T-cell (primary cell): ENCODE measurements around the gene GPR146. TPM values are rescaled to one million over a fixed set of nuclear protein-coding genes. Genes with fewer than 3 reads are reported as not detected.
A peak's percentile ranks its signal among the peaks of the same experiment; 100 is the strongest.

ENCODE experiments used
- ATAC-seq, 4 experiments: fragments of 200-7000 bp in 3 of 4; fragments of 150-1000 bp in 1 of 4; cut with Tn5 transposase; replicated peaks in 1 of 4; 1 replicate in 3 of 4; 2 replicates in 1 of 4; pipeline ENCODE4 v1.10.0; 2021; ENCODE audit warnings: moderate library complexity in 3 of 4, mild to moderate bottlenecking in 2 of 4, moderate number of reproducible peaks in 1 of 4
- CTCF ChIA-PET, 2 donors: fragments of 300-600 bp; sonication (Branson Sonifier 250); formaldehyde crosslinking; loops; one replicate each; lab custom pipeline; 2022; ENCODE audit warnings: antibody characterized with exemption in 2 of 2; lab: Charles Lee
- POLR2A ChIA-PET, 2 donors: fragments of 300-600 bp; sonication (Branson Sonifier 250); formaldehyde crosslinking; loops; one replicate each; lab custom pipeline; 2022; ENCODE audit warnings: antibody characterized with exemption in 2 of 2; lab: Charles Lee
- DNase-seq, 35 experiments: peaks; one replicate each; pipeline versions ENCODE4 v3.0.0 to v3.0.0-alpha.2; 2013 to 2023
- H3K27ac ChIP-seq: one replicate; pipeline ENCODE4 v1.5.1; 2013; ENCODE audit warnings: low read length
- H3K27me3 ChIP-seq, 2 experiments: replicated peaks in 1 of 2; 1 replicate in 1 of 2; 2 replicates in 1 of 2; pipeline versions ENCODE4 v1.6.1 to v1.7.0; 2013; ENCODE audit warnings: low read length in 1 of 2, mixed read lengths in 1 of 2; ENCODE audit not compliant: control insufficient read depth in 2 of 2, insufficient read depth in 2 of 2; ENCODE audit errors: extremely low read depth in 1 of 2
- H3K36me3 ChIP-seq, 2 donors: 1 replicate in 1 of 2; 2 replicates in 1 of 2; pipeline versions ENCODE4 v1.6.1 to v1.7.0; 2013; ENCODE audit warnings: low read length in 1 of 2; ENCODE audit not compliant: control insufficient read depth in 2 of 2, insufficient read depth in 1 of 2; ENCODE audit errors: extremely low read depth in 1 of 2
- H3K4me1 ChIP-seq, 2 experiments: 1 replicate in 1 of 2; 2 replicates in 1 of 2; pipeline versions ENCODE4 v1.6.1 to v1.7.0; 2013; ENCODE audit warnings: low read length in 2 of 2, mixed read lengths in 1 of 2; ENCODE audit not compliant: insufficient read depth in 2 of 2, control insufficient read depth in 1 of 2; ENCODE audit errors: extremely low read depth in 1 of 2
- H3K4me3 ChIP-seq, 2 donors: 1 replicate in 1 of 2; 2 replicates in 1 of 2; pipeline versions ENCODE4 v1.5.1 to v1.7.0; 2013; ENCODE audit warnings: mild to moderate bottlenecking in 2 of 2, low read length in 1 of 2, moderate library complexity in 1 of 2; ENCODE audit not compliant: control insufficient read depth in 1 of 2; ENCODE audit errors: extremely low read depth in 1 of 2
- H3K9me3 ChIP-seq: 2 replicates; pipeline ENCODE4 v1.7.0; 2013
- H3K27ac Mint-ChIP-seq, 2 donors: one replicate each; pipeline ENCODE4 v1.8.0; 2020 to 2021; ENCODE audit warnings: mild to moderate bottlenecking in 2 of 2, mixed read lengths in 2 of 2
- H3K27me3 Mint-ChIP-seq, 2 donors: one replicate each; pipeline ENCODE4 v1.8.0; 2021 to 2022; ENCODE audit warnings: mixed read lengths in 2 of 2
- H3K36me3 Mint-ChIP-seq: one replicate; pipeline ENCODE4 v1.8.0; 2021; ENCODE audit warnings: mixed read lengths
- H3K4me1 Mint-ChIP-seq, 3 donors: one replicate each; pipeline ENCODE4 v1.8.0; 2020 to 2022; ENCODE audit warnings: mixed read lengths in 3 of 3, mild to moderate bottlenecking in 1 of 3
- H3K4me3 Mint-ChIP-seq, 3 donors: one replicate each; pipeline ENCODE4 v1.8.0; 2020 to 2022; ENCODE audit warnings: mild to moderate bottlenecking in 3 of 3, mixed read lengths in 3 of 3, moderate library complexity in 3 of 3
- H3K9me3 Mint-ChIP-seq, 3 donors: one replicate each; pipeline ENCODE4 v1.8.0; 2020 to 2022; ENCODE audit warnings: mixed read lengths in 3 of 3
- WGBS: methylation state at CpG from one replicate; pipeline ENCODE4 v1.1.5; 2013; ENCODE audit warnings: missing lambda C conversion rate; ENCODE audit not compliant: insufficient coverage; 5-methylcytosine and 5-hydroxymethylcytosine counted together
- total RNA-seq, 35 experiments: library from RNA in 6 of 35; stranded (reverse) in 6 of 35; fragments of 120-200 nt in 1 of 35; gene quantifications; one replicate each; pipeline versions ENCODE4 v1.2.1 to v1.2.4 and lab custom pipeline; 2013 to 2026

GPR146 gene
- total RNA-seq, 5 donors from 2014 or later (not counting 1 experiment from before 2014, with no cell fraction given) = 11.9 to 14.7 (median 13.0) TPM

DNA sequence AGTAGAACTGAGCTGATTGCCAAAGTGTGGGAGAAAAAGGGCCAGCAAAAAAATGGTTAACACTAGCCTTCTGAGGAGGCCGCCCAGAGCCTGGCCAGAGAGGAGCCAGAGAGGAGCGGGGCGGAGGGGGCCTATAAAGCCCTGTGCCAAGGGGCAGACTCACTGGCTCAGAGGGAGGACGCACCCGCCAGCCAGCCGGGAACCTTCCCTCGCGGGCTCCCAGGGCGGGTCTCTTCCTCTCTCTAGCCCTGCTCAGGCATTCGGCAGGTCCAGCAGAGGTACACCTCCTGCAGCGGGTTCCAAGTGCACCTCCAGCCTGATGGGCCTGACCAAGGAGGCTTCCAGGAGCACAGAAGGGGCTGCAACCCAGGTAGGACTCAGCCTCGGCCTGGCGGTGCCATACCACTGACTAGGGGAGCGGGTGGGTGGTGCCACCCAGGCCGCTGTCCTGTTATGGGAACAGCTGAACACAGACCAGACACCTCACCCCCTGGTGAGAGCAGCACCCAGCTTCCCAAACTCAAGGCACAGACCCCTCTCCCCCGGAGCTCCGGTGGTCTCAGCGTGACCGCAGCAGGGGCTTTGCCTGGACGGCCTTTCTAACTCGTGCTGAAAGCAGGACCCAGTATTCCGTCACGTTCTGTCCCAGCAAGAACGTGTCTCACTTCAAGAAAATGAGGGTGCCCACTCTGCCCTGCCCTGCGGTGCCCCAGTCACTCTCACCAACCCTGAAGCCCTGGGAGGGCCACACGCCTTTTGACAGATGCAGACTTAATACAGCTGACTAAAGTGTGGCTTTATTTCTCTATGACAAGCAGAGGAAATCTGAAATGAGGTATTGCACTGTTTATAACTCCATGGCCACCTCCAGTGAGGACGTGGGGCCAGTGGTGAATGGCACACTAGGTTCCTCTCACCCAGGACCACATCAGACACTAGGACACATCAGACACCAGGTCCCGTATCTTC, 43.9 kb downstream of the GPR146 start, which contains the start of gene GPER1:
Gene GPER1 (plus strand): TSS at position 162 of the 969 bp plus-strand sequence. CDS start 3,616 bp downstream, outside the sequence.
- H3K27ac ChIP-seq = no peak within 1 kb of the TSS
- CTCF ChIA-PET = no interaction called here
- H3K27ac Mint-ChIP-seq = peak within 1 kb of the TSS in 1 of 2 donors; percentile 48

DNA sequence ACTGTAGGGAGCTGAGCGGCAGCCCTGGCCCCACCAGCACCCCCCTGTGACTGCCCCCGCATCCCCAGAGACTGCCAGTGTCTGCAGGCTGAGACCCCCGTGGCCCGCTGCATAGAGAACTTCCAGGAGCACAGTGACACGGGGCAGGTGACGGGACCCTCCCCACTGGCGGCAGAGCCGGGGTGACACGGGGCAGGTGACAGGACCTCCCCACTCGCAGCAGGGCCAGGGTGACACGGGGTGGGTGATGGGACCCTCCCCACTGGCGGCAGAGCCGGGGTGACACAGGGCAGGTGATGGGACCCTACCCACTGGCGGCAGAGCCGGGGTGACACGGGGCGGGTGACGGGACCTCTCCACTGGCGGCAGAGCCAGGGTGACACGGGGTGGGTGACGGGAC, 45.9 kb downstream of the GPR146 start:
- no peak for DNase-seq
- Mint-ChIP-seq H3K27me3 (no peaks in the 10 kb centered on the region), H3K27ac (no peak overlapping the region), H3K36me3 (peaks cover 7% of the 10 kb centered on the region), H3K9me3 (no peaks in the 10 kb centered on the region), H3K4me3 (no peak overlapping the region), H3K4me1 (peaks cover 9 to 15% (median 10%) of the 10 kb centered on the region in 3 donors)
- no peaks in the 10 kb centered on the region for H3K27me3 ChIP-seq
- WGBS = 96% methylated on average over 17 of the region's 21 CpGs
- H3K36me3 ChIP-seq = peaks cover 0 to 5% of the 10 kb centered on the region in 2 donors
- no peak overlapping the region for H3K27ac ChIP-seq
- H3K4me1 ChIP-seq = peaks cover 4 to 12% of the 10 kb centered on the region in 2 experiments
- CTCF ChIA-PET = no interaction called here
- no peak overlapping the region for H3K4me3 ChIP-seq
- no peak for ATAC-seq
- POLR2A ChIA-PET = no interaction called here
- no peaks in the 10 kb centered on the region for H3K9me3 ChIP-seq

More for the DNA sequence above, 43.9 kb downstream of the GPR146 start, which contains the start of gene GPER1:
- Mint-ChIP-seq H3K4me1 (peaks cover 9 to 15% (median 10%) of the 10 kb centered on the region in 3 donors), H3K9me3 (no peaks in the 10 kb centered on the region), H3K27me3 (no peaks in the 10 kb centered on the region), H3K36me3 (peaks cover 7% of the 10 kb centered on the region), H3K4me3 (peak within 1 kb of the TSS; percentile 65 to 73 (median 69))
- DNase-seq = no peak
- Histone ChIP-seq H3K4me3 (peak within 1 kb of the TSS; percentile 28 to 62), H3K36me3 (peaks cover 0 to 5% of the 10 kb centered on the region in 2 donors), H3K27me3 (no peaks in the 10 kb centered on the region), H3K4me1 (peaks cover 4 to 12% of the 10 kb centered on the region in 2 experiments), H3K9me3 (no peaks in the 10 kb centered on the region)
- WGBS = 93% methylated on average over 21 of the region's 28 CpGs
- no peak for ATAC-seq
- POLR2A ChIA-PET = no interaction called here

DNA sequence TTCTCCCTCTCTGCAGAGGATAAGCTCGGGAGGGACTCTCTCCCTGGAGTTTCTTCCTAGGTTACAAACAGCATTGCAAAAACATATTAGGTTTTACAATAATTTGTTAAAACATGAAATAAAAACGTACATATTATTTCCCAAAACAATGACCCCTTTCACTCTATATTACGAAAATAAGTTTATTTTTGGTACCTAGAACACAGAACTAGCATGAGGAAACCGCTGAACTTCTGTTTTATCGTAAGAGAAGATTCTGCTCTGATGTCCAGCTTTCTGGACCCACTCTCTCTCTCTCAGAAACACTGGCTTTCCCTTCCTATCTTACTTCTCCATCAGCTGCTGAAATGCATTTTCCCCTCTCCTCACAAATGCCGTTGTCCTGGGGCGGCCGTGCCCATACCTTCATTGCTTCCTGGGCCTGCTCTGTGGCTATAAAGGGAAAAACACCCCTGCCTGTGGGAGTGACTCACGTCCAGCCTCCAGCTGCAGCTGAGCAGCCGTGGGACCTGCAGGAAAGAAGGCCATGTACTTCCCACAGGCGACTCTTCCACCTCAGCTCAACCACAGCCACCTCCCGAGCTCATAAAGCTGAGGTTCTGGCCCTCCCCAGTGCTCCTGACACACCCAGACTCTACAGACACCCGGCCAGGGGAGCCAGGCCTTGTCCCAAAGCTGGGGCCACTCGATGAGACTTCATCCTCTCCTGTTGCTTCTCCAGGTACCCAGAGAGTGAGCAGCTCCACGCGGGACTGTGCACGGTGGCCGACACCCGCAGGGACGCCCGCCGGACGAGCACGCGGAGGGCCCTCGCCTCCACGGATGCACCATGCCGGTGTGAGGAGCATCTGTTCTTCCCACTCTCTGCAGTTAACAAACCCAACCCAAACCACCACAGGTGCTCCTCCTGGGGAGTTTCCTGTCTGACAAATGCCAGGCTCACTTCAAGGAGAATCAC, 46.6 kb downstream of the GPR146 start:
- Mint-ChIP-seq H3K9me3 (no peaks in the 10 kb centered on the region), H3K27me3 (no peaks in the 10 kb centered on the region), H3K27ac (no peak overlapping the region), H3K36me3 (peaks cover 7% of the 10 kb centered on the region), H3K4me1 (peaks cover 9 to 15% (median 10%) of the 10 kb centered on the region in 3 donors), H3K4me3 (no peak overlapping the region)
- peaks cover 4 to 12% of the 10 kb centered on the region in 2 experiments for H3K4me1 ChIP-seq
- H3K36me3 ChIP-seq = peaks cover 0 to 5% of the 10 kb centered on the region in 2 donors
- ChIA-PET CTCF (no interaction called here), POLR2A (no interaction called here)
- no peak overlapping the region for H3K27ac ChIP-seq
- DNase-seq = no peak
- H3K4me3 ChIP-seq = no peak overlapping the region
- ATAC-seq = no peak
- H3K27me3 ChIP-seq = no peaks in the 10 kb centered on the region
- no peaks in the 10 kb centered on the region for H3K9me3 ChIP-seq
- WGBS = 71% methylated on average over 11 of the region's 28 CpGs

DNA sequence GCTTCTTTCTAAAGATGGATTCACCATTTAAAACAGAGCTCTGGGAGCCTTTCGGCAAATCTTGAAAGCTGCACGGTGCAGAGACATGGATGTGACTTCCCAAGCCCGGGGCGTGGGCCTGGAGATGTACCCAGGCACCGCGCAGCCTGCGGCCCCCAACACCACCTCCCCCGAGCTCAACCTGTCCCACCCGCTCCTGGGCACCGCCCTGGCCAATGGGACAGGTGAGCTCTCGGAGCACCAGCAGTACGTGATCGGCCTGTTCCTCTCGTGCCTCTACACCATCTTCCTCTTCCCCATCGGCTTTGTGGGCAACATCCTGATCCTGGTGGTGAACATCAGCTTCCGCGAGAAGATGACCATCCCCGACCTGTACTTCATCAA, 47.3 kb downstream of the GPR146 start:
- no peaks in the 10 kb centered on the region for H3K9me3 Mint-ChIP-seq
- peaks cover 2 to 9% of the 10 kb centered on the region in 2 experiments for H3K4me1 ChIP-seq
- H3K4me1 Mint-ChIP-seq = peaks cover 9 to 11% (median 9%) of the 10 kb centered on the region in 3 donors
- H3K36me3 ChIP-seq = peaks cover 0 to 5% of the 10 kb centered on the region in 2 donors
- H3K4me3 ChIP-seq = no peak overlapping the region
- ChIA-PET POLR2A (no interaction called here), CTCF (no interaction called here)
- H3K36me3 Mint-ChIP-seq = peaks cover 7% of the 10 kb centered on the region
- ATAC-seq = no peak
- DNase-seq = no peak
- no peaks in the 10 kb centered on the region for H3K9me3 ChIP-seq
- WGBS = 98% methylated on average over 14 of the region's 18 CpGs
- H3K27me3 Mint-ChIP-seq = no peaks in the 10 kb centered on the region
- no peaks in the 10 kb centered on the region for H3K27me3 ChIP-seq
- no peak overlapping the region for H3K27ac ChIP-seq
- no peak overlapping the region for H3K4me3 Mint-ChIP-seq
- H3K27ac Mint-ChIP-seq = no peak overlapping the region

DNA sequence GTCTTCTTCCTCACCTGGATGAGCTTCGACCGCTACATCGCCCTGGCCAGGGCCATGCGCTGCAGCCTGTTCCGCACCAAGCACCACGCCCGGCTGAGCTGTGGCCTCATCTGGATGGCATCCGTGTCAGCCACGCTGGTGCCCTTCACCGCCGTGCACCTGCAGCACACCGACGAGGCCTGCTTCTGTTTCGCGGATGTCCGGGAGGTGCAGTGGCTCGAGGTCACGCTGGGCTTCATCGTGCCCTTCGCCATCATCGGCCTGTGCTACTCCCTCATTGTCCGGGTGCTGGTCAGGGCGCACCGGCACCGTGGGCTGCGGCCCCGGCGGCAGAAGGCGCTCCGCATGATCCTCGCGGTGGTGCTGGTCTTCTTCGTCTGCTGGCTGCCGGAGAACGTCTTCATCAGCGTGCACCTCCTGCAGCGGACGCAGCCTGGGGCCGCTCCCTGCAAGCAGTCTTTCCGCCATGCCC, 47.9 kb downstream of the GPR146 start:
- no peak for ATAC-seq
- no peaks in the 10 kb centered on the region for H3K9me3 ChIP-seq
- Mint-ChIP-seq H3K4me1 (peaks cover 5 to 6% (median 5%) of the 10 kb centered on the region in 3 donors), H3K27me3 (no peaks in the 10 kb centered on the region), H3K36me3 (peaks cover 9% of the 10 kb centered on the region), H3K4me3 (no peak overlapping the region), H3K27ac (no peak overlapping the region), H3K9me3 (no peaks in the 10 kb centered on the region)
- H3K27me3 ChIP-seq = no peaks in the 10 kb centered on the region
- H3K36me3 ChIP-seq = peaks cover 0 to 5% of the 10 kb centered on the region in 2 donors
- peaks cover 0 to 3% of the 10 kb centered on the region in 2 experiments for H3K4me1 ChIP-seq
- ChIA-PET CTCF (no interaction called here), POLR2A (no interaction called here)
- DNase-seq = no peak
- no peak overlapping the region for H3K4me3 ChIP-seq
- H3K27ac ChIP-seq = no peak overlapping the region
- WGBS = 96% methylated on average over 40 of the region's 40 CpGs
